ENCODE results near the gene TNFRSF12A. TPM values are rescaled to one million over a fixed set of nuclear protein-coding genes. Genes with fewer than 3 reads are reported as not detected.
A peak's percentile ranks its signal among the peaks of the same experiment; 100 is the strongest.

The TNFRSF12A gene
- total and polyA plus RNA-seq, 2 of the 13 experiments (the other 11 are each of a cell fraction or from before 2014, with no cell fraction given): 61.9 to 66.0 TPM

GRCh38 chr16:2983706-2984136 is 36.4 kb upstream of the TNFRSF12A start (continued):
- TF ChIP-seq, protein P1, sequence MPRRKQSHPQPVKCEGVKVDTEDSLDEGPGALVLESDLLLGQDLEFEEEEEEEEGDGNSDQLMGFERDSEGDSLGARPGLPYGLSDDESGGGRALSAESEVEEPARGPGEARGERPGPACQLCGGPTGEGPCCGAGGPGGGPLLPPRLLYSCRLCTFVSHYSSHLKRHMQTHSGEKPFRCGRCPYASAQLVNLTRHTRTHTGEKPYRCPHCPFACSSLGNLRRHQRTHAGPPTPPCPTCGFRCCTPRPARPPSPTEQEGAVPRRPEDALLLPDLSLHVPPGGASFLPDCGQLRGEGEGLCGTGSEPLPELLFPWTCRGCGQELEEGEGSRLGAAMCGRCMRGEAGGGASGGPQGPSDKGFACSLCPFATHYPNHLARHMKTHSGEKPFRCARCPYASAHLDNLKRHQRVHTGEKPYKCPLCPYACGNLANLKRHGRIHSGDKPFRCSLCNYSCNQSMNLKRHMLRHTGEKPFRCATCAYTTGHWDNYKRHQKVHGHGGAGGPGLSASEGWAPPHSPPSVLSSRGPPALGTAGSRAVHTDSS (CRISPR knock-in tag; conservative IDR thresholded peaks at IDR 0.05): no peak
- TF ChIP-seq ZNF292 (CRISPR knock-in tag; IDR thresholded peaks at IDR 0.05; ENCODE audit: borderline replicate concordance, low read depth): no peak
- no peak for TF ChIP-seq ZNF761 (CRISPR knock-in tag; conservative IDR thresholded peaks at IDR 0.05)
- TF ChIP-seq ZNF615 (CRISPR knock-in tag; IDR thresholded peaks at IDR 0.05; ENCODE audit: borderline replicate concordance): no peak
- TF ChIP-seq, protein P2, sequence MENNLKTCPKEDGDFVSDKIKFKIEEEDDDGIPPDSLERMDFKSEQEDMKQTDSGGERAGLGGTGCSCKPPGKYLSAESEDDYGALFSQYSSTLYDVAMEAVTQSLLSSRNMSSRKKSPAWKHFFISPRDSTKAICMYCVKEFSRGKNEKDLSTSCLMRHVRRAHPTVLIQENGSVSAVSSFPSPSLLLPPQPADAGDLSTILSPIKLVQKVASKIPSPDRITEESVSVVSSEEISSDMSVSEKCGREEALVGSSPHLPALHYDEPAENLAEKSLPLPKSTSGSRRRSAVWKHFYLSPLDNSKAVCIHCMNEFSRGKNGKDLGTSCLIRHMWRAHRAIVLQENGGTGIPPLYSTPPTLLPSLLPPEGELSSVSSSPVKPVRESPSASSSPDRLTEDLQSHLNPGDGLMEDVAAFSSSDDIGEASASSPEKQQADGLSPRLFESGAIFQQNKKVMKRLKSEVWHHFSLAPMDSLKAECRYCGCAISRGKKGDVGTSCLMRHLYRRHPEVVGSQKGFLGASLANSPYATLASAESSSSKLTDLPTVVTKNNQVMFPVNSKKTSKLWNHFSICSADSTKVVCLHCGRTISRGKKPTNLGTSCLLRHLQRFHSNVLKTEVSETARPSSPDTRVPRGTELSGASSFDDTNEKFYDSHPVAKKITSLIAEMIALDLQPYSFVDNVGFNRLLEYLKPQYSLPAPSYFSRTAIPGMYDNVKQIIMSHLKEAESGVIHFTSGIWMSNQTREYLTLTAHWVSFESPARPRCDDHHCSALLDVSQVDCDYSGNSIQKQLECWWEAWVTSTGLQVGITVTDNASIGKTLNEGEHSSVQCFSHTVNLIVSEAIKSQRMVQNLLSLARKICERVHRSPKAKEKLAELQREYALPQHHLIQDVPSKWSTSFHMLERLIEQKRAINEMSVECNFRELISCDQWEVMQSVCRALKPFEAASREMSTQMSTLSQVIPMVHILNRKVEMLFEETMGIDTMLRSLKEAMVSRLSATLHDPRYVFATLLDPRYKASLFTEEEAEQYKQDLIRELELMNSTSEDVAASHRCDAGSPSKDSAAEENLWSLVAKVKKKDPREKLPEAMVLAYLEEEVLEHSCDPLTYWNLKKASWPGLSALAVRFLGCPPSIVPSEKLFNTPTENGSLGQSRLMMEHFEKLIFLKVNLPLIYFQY (CRISPR knock-in tag; IDR thresholded peaks at IDR 0.05; ENCODE audit: borderline replicate concordance): no peak
- TF ChIP-seq ZFP36 (IDR thresholded peaks at IDR 0.05; ENCODE audit: borderline replicate concordance, low read depth, low read length, partially characterized antibody): no peak
- no peak for TF ChIP-seq ZNF33B (CRISPR knock-in tag; IDR thresholded peaks at IDR 0.05)
- TF ChIP-seq ATF7 (IDR thresholded peaks at IDR 0.05): no peak
- TF ChIP-seq ATF7 (CRISPR knock-in tag; IDR thresholded peaks at IDR 0.05): no peak
- no peak for TF ChIP-seq PHF8 (CRISPR knock-in tag; IDR thresholded peaks at IDR 0.05)
- no peak for TF ChIP-seq SMARCC2 (IDR thresholded peaks at IDR 0.05)
- TF ChIP-seq CHD2 (IDR thresholded peaks at IDR 0.05; ENCODE audit: low read depth, low read length): peak; percentile 84
- TF ChIP-seq HMGA1 (CRISPR knock-in tag; conservative IDR thresholded peaks at IDR 0.05): no peak
- no peak for TF ChIP-seq SRF (IDR thresholded peaks at IDR 0.05; ENCODE audit: low read depth, low read length)
- no peak for TF ChIP-seq MTA3 (CRISPR knock-in tag; IDR thresholded peaks at IDR 0.05)
- TF ChIP-seq, protein P3, sequence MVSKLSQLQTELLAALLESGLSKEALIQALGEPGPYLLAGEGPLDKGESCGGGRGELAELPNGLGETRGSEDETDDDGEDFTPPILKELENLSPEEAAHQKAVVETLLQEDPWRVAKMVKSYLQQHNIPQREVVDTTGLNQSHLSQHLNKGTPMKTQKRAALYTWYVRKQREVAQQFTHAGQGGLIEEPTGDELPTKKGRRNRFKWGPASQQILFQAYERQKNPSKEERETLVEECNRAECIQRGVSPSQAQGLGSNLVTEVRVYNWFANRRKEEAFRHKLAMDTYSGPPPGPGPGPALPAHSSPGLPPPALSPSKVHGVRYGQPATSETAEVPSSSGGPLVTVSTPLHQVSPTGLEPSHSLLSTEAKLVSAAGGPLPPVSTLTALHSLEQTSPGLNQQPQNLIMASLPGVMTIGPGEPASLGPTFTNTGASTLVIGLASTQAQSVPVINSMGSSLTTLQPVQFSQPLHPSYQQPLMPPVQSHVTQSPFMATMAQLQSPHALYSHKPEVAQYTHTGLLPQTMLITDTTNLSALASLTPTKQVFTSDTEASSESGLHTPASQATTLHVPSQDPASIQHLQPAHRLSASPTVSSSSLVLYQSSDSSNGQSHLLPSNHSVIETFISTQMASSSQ (IDR thresholded peaks at IDR 0.05; ENCODE audit: low read depth): no peak
- TF ChIP-seq, protein P3 (CRISPR knock-in tag; IDR thresholded peaks at IDR 0.05; ENCODE audit: borderline replicate concordance): no peak
- TF ChIP-seq IKZF1 (IDR thresholded peaks at IDR 0.05): no peak
- TF ChIP-seq, protein P4, sequence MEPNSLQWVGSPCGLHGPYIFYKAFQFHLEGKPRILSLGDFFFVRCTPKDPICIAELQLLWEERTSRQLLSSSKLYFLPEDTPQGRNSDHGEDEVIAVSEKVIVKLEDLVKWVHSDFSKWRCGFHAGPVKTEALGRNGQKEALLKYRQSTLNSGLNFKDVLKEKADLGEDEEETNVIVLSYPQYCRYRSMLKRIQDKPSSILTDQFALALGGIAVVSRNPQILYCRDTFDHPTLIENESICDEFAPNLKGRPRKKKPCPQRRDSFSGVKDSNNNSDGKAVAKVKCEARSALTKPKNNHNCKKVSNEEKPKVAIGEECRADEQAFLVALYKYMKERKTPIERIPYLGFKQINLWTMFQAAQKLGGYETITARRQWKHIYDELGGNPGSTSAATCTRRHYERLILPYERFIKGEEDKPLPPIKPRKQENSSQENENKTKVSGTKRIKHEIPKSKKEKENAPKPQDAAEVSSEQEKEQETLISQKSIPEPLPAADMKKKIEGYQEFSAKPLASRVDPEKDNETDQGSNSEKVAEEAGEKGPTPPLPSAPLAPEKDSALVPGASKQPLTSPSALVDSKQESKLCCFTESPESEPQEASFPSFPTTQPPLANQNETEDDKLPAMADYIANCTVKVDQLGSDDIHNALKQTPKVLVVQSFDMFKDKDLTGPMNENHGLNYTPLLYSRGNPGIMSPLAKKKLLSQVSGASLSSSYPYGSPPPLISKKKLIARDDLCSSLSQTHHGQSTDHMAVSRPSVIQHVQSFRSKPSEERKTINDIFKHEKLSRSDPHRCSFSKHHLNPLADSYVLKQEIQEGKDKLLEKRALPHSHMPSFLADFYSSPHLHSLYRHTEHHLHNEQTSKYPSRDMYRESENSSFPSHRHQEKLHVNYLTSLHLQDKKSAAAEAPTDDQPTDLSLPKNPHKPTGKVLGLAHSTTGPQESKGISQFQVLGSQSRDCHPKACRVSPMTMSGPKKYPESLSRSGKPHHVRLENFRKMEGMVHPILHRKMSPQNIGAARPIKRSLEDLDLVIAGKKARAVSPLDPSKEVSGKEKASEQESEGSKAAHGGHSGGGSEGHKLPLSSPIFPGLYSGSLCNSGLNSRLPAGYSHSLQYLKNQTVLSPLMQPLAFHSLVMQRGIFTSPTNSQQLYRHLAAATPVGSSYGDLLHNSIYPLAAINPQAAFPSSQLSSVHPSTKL (CRISPR knock-in tag; IDR thresholded peaks at IDR 0.05): no peak

Data from HepG2 (cell line).